CD4-positive, alpha-beta T cell treated with Interleukin-1 beta for 1 hour (primary cell): Measurements from ENCODE around the gene NHSL2.
"Not testable (repeated sequence)": the region's sequence is repeated elsewhere in the genome, so short reads cannot be mapped to it uniquely, and the experiment has no call there.

Experiments
- DNase-seq, 2 donors: peaks; one replicate each; pipeline ENCODE4 v3.0.0-alpha.2; 2020 to 2022

NHSL2 gene

DNA sequence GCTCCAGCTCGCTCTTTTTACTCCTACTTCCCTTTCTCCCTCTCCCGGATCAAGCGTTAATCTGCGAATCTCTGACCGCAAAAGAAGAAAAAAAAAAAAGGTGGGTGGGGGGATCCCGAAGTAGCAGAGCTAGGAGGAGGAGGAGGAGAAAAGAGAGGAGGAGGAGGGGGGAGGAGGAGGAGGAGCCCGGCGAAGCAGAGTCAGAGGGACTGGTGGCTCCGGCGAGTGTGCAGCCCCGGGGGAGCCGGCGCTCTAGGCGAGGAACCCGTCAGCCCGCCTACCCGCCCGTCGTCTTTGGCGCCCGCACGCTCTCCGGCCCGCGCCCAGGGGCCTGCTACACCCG, at the start of gene NHSL2:
Gene NHSL2, plus strand, starts transcription at position 203 of the 343 bp plus-strand sequence.
- DNase-seq, result peak in 1 of 2 donors; percentile 0

DNA sequence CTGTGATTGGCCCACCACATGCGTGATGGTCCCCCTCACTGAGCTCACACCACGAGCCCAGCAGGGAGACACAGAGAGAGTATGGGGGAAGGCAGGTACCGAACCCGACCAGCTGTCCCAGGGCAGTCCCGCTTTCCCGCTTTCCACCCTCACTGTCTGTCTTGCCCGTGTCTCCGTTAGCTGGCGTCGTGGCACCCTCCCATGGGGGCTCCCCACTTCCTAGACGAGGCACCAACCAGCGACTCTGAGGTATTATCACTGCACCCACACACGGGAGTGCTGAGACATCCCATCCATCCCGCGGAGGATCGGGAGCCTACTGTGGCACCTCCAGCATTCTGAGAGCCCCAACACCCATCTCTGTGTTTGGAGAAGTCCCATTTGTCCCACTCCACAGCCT, 43.0 kb upstream of the NHSL2 start:
- DNase-seq, result no peak

DNA sequence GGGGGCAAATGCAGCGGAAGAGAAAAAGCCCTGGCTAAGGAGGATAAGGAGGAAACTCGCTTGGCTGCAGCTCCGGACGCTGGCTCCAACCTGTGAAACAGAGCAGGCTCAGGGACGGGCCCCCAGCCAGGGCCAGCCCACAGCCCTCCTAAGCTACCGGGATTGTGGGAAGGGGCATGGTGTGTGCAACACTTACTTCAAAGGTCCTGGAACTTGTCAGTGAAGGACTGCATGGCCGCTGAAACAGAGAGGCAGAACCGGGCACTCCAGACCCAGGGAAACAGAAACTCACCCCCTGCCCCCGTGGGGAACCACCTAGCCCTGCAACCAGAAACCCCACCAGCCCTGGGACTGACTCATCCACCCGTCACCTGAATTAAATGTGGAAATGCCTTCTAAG, 41.1 kb upstream of the NHSL2 start:
- DNase-seq, result not testable (repeated sequence)

DNA sequence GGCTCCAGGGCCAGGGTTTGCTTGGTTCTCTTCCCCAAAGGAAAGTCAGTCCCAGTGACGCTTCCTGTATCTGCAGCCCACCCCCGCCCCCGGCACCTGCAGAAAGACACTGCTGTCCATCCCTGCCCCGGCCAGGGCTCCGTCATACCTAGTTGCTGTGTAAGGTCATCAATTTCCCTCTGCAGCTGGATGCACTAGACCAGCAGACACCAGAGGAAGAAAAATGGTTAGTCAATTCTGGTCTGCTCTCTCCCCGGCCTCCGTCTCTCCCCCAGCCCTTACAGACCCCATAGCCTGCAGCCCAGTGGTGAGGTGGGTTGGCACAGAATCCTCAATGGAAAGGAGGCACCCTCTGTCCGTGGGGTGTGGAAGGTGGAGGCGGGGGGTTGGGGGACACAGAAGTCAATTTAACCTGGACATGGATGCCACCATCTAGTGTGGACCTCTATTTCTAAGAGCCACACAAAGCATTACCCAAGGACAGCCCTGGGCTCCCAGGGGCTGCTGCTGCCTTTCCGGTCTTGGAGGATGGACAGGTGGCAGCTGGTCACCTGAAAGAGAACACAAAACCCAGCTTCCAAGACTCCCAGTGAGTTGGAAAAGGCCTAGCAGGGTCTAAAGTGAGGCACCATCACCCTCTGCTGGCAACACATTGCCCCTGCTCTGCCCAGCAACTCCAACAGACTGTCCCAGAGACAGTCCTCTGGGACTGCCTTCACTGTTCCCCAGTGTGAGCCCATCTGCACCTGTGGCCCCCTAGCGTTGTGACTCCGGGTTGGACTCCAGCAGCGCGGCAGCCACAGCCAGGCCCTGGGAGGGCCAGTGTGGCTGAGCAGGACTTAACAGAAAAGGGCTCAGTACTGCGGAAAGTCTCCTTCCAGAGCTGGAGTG, 40.2 kb upstream of the NHSL2 start:
- DNase-seq, result no peak

DNA sequence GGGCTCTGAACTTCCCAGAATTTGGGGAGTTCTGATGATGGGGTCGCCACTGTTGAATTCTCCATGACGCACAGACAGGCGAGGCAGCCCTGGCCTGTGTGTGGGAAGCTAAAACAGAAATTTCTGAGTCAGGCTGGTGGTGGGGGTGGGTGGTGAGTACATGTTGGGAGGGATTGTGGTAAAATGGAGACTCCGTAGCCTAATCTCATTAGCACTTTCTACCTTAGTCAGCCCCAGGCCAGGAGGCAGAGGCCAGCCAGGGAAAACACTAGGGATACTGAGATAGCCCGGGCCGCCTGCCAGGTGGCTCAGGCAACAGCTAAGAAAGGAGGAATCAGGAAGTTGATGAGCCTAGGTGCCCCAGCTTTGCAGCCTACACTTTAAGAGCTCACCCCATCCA, 39.3 kb upstream of the NHSL2 start:
- no peak for DNase-seq

DNA sequence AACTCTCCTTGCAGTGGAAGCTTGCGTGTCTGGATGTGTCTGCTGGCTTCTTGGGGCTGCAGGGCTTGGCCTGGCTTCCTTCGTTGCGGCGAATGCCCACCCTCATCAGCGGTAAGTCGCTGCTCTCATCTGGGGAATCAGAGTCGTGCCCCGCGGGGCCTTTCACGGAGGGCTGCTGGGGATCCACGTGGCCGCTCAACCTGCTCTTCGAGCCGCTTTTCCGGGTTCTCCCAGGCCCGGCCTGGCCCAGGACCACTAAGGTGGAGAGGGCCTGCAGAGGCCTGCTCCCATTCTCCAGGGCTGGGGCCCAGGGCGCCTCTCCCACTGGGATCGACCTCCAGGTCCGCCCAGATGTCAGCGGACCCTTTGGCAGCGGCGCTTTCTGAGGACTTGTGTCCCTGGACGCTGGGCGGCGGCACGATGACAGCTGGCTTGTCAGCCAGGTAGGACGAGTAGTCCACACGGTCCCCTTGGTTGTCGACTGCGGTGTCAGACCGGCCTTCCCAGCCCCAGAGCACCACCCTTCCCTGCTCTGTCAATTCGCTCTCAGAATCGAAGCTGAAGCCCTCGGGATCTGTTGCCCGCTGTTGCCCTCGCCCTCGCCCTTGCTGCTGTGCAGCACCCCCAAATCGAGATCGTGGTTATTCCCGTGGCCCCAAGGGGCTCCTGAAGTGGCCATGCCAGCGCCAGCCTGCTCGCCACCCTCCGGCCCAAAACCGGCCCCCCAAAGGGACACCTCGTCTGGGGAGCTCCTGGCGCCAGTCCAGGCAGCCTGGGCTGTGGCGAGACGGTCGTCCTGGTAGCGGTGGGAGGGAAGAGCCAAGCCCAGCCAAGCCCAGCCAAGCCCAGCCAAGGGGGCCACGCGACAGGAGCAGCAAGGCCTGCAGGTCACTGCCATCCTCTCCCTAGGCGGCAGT, 37.8 kb upstream of the NHSL2 start:
- DNase-seq, result no peak

DNA sequence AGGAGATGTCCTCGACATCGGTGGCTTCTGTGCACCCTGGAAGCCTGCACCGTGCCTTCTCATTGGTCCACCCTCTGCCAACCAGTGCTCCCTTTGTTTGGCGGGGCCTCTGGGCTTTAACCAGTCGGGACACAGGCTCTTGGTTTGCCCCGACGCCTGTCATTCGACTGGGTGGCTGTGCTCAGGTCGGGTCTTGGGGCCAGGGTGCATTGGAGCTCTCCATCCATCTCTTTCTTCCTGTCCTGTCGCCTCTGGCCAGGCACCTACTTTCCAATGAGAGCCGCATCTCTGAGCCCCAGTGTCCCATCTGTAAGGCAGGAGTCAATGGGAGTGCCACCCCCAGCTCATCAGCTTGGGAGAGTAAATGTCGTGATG, 37.2 kb upstream of the NHSL2 start:
- no peak for DNase-seq

DNA sequence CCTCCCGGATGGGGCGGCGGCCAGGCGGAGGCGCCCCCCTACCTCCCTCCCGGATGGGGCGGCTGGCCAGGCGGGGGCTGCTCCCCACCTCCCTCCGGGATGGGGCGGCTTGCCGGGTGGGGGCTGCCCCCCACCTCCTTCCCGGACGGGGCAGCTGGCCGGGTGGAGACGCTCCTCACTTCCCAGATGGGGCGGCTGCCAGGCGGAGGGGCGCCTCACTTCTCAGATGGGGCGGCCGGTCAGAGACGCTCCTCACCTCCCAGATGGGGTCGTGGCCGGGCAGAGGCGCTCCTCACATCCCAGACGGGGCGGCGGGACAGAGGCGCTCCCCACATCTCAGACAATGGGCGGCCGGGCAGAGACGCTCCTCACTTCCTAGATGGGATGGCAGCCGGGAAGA, 33.8 kb upstream of the NHSL2 start:
- DNase-seq, result not testable (repeated sequence)

DNA sequence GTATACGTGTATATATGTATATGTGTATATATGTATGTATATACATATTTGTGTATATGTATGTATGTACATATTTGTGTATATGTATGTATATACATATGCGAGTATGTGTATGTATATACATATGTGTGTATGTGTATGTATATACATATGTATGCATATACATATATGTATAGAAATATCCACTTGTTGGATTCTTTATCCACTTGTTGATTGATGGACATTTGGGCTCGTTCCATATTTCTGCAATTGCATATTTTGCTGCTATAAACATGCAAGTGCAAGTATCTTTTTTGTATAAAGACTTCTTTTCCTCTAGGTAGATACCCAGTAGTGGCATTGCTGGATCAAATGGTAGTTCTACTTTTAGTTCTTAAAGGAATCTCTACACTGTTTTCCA, 25.5 kb upstream of the NHSL2 start:
- DNase-seq, result no peak

DNA sequence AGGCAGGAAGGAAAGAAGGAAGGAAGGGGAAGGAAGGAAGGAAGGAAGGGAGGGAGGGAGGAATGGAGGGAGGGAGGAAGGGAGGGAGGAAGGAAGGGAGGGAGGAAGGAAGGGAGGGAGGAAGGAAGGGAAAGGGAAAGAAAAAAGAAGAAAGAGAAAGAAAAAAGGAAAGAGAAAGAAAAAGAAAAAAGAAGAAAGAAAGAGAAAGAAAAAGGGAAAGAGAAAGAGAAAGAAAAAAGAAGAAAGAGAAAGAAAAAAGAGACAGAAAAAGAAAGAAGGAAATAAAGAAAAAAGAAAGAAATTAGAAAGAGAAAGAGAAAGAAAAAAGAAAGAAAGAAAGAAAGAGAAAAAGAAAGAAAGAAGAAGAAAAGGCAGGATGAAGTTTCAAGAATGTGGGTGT, 15.0 kb upstream of the NHSL2 start:
- DNase-seq, result no peak

DNA sequence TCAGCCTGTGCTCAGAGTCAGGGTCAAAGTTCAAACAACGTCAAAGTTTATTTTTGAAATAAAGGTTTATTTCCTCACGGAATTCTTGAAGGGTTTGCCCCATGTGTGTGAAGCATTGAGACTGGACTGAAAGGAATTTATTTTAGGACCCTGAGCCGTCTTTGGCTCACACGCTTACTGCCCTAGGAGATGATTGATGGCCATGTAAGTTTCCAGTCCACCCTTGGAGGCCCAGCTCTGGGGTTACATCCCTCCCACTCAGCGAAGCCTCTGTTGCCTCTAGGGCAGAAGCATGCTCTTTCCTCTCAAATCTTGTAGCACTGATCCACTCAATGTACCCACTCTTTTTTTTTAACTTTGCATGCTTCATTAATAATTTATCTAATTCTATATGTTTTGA, 4.5 kb upstream of the NHSL2 start:
- DNase-seq, result no peak

DNA sequence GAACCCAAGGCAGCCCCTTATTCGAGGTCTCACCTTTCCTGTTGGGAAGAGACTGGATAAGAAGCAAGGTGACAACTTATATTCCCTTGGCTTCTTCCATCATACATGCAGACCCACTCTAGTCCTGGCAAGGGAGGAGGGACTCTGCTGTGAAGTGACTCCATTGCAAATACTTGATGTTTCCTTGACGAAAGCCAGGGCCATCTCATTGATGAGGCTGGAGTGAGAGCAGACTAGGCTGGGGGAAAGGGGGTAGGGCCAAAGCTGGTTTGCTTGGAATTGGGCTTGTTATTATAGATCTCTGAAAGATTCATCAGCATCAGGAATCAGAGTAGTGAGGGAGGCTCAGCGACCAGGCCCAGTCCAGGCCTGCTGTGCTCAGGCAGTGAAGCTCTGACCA, 2.3 kb upstream of the NHSL2 start:
- no peak for DNase-seq

DNA sequence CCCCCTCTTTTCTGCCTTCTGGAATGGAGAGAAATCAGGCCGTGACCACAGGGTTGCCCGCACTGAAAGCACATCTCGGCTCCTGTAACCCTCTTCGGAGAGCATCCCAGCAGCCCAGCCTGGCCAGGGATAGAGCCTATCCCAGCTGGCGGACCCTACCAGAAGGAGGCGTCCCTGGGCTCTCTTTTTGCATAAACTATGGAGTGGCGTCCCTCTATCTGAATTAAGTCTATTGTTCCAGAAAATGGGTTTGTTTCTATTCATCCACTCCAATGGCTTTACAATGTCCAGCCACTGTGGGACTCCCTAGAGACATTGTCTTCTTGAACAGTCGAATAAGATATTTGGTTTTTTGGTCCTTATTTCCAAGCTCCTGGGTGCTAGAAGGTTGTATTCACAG, 689 bp upstream of the NHSL2 start:
- DNase-seq, result no peak

DNA sequence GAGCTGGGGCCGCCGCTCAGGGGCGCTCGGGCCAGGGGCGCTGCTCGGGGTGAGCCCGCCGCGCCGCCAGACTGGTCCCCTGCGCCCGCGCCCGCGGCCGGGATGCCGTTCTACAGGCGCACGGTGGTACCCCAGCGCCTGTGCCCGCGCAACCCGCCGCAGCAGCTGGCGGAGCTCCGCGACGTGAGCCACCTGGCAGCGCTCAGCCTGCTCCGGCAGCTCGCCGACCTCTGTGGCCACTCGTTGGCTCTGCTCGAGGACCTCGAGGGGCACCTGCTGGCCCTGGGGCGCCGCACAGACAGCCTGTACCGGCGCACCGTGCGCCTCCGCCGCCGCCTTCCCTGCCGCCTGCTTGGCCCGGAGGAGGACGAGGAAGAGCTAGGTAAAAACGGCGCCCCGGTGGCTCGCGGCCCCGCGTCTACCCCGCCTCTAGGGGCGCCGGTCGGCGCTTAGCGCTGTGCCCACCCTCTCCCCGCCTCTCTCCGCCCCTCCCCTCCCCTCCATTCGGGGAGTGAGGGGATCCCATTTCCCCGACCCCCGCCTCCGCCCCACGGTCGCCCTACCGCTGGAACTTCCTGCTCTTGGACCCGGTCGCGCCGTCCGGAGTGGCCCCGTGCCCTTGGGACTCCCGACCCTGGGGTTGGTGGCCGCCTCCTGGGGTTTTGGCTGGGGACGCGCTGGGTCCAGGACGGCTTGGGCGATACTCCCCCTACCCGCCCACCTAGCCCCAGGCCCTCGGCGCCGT, 513 bp downstream of the NHSL2 start:
- DNase-seq, result peak; percentile 4 to 10

DNA sequence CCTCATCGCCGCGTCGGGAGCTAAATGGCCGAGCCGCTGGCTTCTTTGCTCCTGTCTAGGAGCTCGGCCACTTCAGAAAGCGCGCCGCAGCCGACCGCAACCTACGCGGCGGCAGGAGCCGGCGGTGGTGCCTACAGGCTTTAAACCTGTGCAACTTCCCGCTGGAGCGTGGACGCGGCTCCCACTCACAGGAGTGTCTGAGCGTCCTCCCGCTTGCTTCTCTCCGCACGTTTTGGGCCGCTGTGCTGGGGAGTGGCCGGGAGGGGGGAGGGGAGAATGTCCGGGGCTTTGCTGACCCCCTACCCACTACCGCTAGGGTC, 1.0 kb downstream of the NHSL2 start:
- no peak for DNase-seq

DNA sequence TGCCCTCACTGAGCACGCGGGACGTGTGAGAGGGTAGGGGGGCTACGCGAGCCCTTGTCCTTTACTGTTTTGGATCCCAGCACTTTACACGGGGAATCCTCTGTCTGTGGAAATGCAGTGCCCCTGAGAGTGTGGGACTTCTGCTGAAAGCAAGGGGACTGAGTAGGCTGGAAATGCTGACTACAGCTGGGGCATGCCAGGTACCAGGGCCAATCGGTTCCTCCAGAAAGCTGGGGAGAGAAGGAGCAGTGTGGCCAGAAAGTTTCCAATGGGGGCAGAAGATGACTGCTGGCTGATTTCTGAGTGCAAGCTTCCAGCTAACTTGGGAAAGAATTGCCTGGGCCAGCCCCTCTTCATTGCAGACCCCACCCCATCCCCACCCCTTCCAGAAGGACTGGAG, 1.5 kb downstream of the NHSL2 start:
- no peak for DNase-seq

DNA sequence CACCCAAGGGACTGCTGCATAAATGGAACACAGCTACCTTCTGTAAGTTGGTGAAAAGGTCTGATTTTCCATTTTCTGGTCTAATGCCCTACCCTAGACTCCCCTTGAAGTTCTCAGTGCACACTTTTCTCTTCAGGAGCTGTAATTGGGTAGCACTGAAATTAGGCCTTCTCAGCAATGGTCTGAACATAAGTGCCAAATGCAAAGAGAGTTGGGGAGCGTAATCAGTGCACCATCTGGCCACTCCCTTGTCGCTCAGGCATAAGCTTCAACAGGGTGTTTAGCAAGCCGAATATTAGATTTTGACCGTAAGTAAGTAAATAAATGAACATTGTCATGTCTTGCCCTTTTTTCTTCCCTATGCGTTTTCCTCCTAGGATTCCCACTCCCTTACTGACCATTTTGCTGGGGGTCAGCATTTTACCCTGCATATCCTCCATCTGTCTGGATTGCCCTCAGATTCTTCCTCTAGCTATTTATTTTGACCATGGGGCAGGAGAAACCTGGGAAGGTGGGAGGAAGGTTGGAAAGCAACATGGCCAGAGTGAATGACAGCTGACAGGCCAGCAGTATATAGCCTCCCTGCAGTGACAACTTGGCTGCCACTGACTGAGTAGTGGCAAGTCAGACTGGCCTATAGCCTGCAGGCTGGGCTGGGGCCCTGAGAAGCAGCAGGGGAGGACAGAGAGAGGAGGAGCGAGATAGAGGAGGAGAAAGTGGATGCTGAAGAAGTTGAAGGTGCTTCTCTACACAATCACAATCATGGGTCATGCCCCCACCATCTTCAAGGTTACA, 2.7 kb downstream of the NHSL2 start:
- no peak for DNase-seq

DNA sequence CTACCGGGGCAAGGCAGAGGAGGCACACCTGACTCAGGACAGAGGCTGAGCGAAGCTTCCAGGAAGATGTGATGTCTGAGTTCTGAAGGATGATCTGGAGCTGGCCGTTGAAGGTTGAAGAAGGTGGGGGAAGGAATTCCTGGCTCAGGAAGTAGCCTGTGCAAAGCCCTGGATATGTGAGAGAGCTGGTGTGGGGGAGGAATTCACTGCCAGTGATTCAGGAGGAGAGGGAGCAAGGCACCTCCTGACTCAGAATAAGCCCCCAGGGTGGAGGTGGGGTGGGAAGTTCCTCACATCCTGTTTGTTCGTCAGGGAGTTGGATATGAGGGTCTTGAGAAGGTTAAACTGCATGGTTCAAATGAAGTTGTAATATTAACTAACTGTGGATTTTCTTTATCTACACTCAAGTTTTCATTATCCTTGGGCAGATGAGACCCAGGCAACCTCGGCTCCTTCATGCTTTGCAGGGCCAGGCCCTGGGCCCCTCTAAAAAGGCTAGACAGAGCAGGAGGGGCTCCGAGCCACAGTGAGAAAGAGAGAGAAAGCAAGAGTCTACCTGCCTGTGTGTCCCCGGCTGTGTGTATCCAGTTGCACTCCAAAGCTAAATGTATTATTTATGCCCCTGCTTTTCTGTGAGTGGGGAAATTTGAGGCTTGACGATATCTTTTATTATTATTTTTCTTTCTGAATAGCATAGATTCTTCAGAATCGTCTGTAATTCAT, 7.1 kb downstream of the NHSL2 start:
- DNase-seq, result no peak

DNA sequence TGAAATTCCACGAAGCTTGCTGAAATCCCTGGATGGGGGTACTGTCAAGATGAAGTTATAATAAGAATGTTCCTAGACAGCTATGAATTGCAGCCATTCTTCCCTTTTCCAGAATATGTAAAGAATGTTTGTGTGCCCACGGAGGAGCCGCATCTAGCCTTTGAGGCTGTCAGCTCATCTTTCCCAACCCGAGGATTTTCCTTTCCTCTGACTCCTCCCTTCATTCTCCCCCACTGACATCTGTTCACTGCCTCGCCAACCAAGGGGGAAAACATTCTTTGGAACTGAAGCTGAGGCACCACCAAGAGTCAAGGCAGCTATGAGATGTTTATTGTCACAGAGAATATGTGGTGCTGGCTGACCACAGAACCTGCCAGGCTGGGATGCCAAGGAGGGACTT, 8.8 kb downstream of the NHSL2 start:
- no peak for DNase-seq

DNA sequence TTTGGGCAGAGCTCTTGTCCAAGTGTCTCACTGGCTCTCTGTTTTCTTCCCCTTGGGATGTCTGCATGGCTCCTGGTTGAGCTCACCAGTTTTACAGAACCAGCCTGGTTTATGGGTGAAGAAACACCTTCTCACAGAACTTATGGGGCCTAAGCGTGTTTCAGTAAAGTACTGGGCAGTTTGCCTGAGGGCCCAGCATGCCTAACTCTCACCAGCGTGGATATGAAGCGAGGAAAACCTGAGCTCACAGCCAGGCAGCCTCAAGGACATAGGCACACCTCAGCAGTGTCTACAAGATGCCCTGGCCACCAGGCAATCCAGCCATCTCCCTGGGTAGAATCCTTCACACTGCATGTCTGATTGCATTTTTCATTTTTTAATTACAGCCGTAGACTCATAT, 9.2 kb downstream of the NHSL2 start:
- no peak for DNase-seq

DNA sequence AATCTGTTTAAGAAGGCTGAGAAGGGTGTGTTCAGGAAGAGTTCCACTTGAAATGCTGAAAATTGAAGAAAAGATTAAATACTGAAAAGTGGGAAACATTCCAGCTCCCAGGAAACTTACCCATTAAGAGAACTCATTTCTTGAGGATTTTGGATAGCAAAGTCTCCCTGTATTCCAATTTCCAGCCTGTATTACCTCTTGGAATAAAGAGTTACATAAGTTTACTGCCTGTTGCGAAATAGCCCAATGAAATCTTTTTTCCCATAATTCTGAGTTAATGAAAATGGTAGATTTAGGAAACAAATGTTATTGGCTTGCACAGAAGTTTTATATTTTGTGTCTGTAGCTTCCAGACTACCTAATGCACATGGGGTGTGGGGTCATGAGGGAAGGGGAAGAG, 12.0 kb downstream of the NHSL2 start:
- DNase-seq, result no peak

DNA sequence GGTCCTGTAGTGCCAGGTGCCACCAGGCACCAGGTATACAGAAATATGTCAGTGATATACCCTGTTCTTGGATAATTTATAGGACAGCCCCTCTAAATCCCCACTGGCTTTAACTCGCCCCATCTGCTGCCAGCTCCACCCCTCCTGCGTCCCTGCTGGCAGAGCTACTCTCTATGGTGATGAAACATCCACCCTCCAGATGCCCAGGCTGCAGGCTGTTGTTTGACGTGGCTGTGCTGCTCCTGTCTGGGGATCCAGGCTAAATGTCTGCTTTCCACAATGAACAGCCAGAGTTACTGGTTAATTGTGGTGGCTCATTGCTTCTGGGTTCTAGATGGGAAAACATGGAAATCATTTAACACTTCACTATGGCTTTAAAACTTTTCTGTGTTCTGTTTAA, 12.9 kb downstream of the NHSL2 start:
- no peak for DNase-seq
